GM19395 (cell line): ENCODE data around the gene ATOSB.

ENCODE experiments used
- ATAC-seq: cut with Tn5 transposase; IDR thresholded peaks from one replicate; pipeline ENCODE4 v1.9.1; 2021; ENCODE audit warnings: mild to moderate bottlenecking, moderate library complexity; ENCODE audit not compliant: unreplicated experiment

ATOSB gene

GRCh38 chr9:35114113-35114839 is 1.4 kb downstream of the ATOSB start:
- no peak for ATAC-seq

- no peak for ATAC-seq
Measured at GRCh38 chr9:35112257-35113020, 3.2 kb downstream of the ATOSB start.

- ATAC-seq = peak; percentile 70
Measured at GRCh38 chr9:35111001-35111933, 4.4 kb downstream of the ATOSB start.

- ATAC-seq = no peak
Measured at GRCh38 chr9:35110327-35110761, 5.3 kb downstream of the ATOSB start.

GRCh38 chr9:35108946-35109575 is 6.6 kb downstream of the ATOSB start:
- no peak for ATAC-seq

GRCh38 chr9:35108461-35108860 is 7.2 kb downstream of the ATOSB start:
- ATAC-seq = no peak

- ATAC-seq = no peak
Measured at GRCh38 chr9:35107297-35108290, 8.1 kb downstream of the ATOSB start.

- ATAC-seq = no peak
Measured at GRCh38 chr9:35106343-35106730, 9.3 kb downstream of the ATOSB start.

- no peak for ATAC-seq
Measured at GRCh38 chr9:35105571-35106342, 9.9 kb downstream of the ATOSB start.

GRCh38 chr9:35105126-35105525 is 10.5 kb downstream of the ATOSB start:
- no peak for ATAC-seq

- no peak for ATAC-seq
Measured at GRCh38 chr9:35104586-35104985, 11.1 kb downstream of the ATOSB start.

GRCh38 chr9:35103660-35104191 is 11.9 kb downstream of the ATOSB start:
- no peak for ATAC-seq

- peak; percentile 98 for ATAC-seq
Measured at GRCh38 chr9:35102769-35103659, 12.6 kb downstream of the ATOSB start, which contains the start of gene STOML2. TSS of gene STOML2 (minus strand) at chr9:35103131. CDS start at chr9:35103094, 37 bp downstream.

GRCh38 chr9:35102465-35102768 is 13.2 kb downstream of the ATOSB start:
- ATAC-seq = no peak

GRCh38 chr9:35097573-35097972 is 18.1 kb downstream of the ATOSB start:
- ATAC-seq = no peak

- ATAC-seq = peak; percentile 90
Measured at GRCh38 chr9:35096035-35096849, 19.4 kb downstream of the ATOSB start, which contains the start of gene PIGO. TSS of gene PIGO (minus strand) at chr9:35096591. CDS start at chr9:35095565, 1,026 bp downstream.

GRCh38 chr9:35091536-35091935 is 24.1 kb downstream of the ATOSB start:
- no peak for ATAC-seq
